Heart right ventricle (tissue), 16 donors: Measurements from ENCODE around the gene PTPRN2. TPM values are rescaled to one million over a fixed set of nuclear protein-coding genes. Genes with fewer than 3 reads are reported as not detected.
"Not testable (repeated sequence)": the region's sequence is repeated elsewhere in the genome, so short reads cannot be mapped to it uniquely, and the experiment has no call there.

Experiments
- ATAC-seq, 8 donors: fragments of 200-7000 bp; cut with Tn5 transposase; one replicate each; pipeline ENCODE4 v1.9.1; 2020; ENCODE audit warnings: mild to moderate bottlenecking in 8 of 8, moderate library complexity in 8 of 8, moderate number of reproducible peaks in 1 of 8
- DNase-seq, 2 donors: peaks; one replicate each; pipeline ENCODE4 v3.0.0-alpha.2; 2020
- H3K27ac ChIP-seq, 10 donors: fragments of 200-600 bp; sonication (generic) in 2 of 10; one replicate each; pipeline versions ENCODE4 v1.5.0 to v1.8.0; 2020 to 2022; ENCODE audit warnings: mild to moderate bottlenecking in 3 of 10
- H3K27me3 ChIP-seq, 7 donors: fragments of 200-600 bp; one replicate each; pipeline ENCODE4 v1.8.0; 2021 to 2022; ENCODE audit warnings: mild to moderate bottlenecking in 2 of 7
- H3K36me3 ChIP-seq, 9 donors: fragments of 200-600 bp; sonication (generic) in 1 of 9; one replicate each; pipeline versions ENCODE4 v1.5.0 to v1.8.0; 2020 to 2022; ENCODE audit warnings: mild to moderate bottlenecking in 2 of 9
- H3K4me1 ChIP-seq, 9 donors: fragments of 200-600 bp; sonication (generic) in 1 of 9; one replicate each; pipeline versions ENCODE4 v1.5.0 to v1.8.0; 2020 to 2022; ENCODE audit warnings: mild to moderate bottlenecking in 4 of 9
- H3K4me3 ChIP-seq, 10 donors: fragments of 200-600 bp; sonication (generic) in 2 of 10; one replicate each; pipeline versions ENCODE4 v1.5.0 to v1.8.0; 2020 to 2022; ENCODE audit warnings: mild to moderate bottlenecking in 7 of 10, moderate library complexity in 2 of 10
- H3K9me3 ChIP-seq, 11 donors: fragments of 200-600 bp in 10 of 11; sonication (generic) in 2 of 11; one replicate each; pipeline versions ENCODE4 v1.5.0 to v1.8.0; 2013 to 2022; ENCODE audit warnings: mild to moderate bottlenecking in 2 of 11, control low read depth in 1 of 11, moderate library complexity in 1 of 11
- WGBS, 2 donors: extraction: QIAGEN DNeasy Blood & Tissue Kit; methylation state at CpG; one replicate each; pipeline ENCODE4 v1.1.7; 2013; ENCODE audit warnings: inconsistent platforms in 1 of 2; 5-methylcytosine and 5-hydroxymethylcytosine counted together
- intact Hi-C, 10 donors: fragments of 100-400 bp; cut with DNase I; formaldehyde crosslinking; loops; one replicate each; pipeline versions ENCODE4 v1.11.1 to v1.14.2; 2022
- polyA plus RNA-seq, 2 donors: library from polyadenylated mRNA; stranded (reverse); fragments of 200-250 nt; gene quantifications; one replicate each; pipeline ENCODE4 v1.2.3, GENCODE V29; 2013
- total RNA-seq, 10 donors: library from RNA; stranded (reverse); fragmentation: NEBNext Ultra II Directional in 3 of 10; extraction: Animal tissue kit (Norgen Biotek cat#: 25700) in 3 of 10; gene quantifications; one replicate each; pipeline versions ENCODE4 v1.2.1 to v1.2.4, GENCODE V29; 2021 to 2023
- TF ChIP-seq, protein P1 (sequence below), 9 donors: fragments of 200-600 bp; sonication (generic) in 2 of 9; IDR thresholded peaks; one replicate each; pipeline versions ENCODE4 v1.5.0 to v1.8.0; 2021 to 2022; ENCODE audit warnings: antibody characterized with exemption in 9 of 9, mild to moderate bottlenecking in 5 of 9, moderate library complexity in 1 of 9
- donor health status: Arrhythmogenic right ventricular cardiomyopathy.
- donor health status: ischemic (EF 13 %, LVEDD 7.1; RV severe dilation, severe dysfunction).
- donor health status: healthy with polysubstance abuse.
- donor health status: DM: no; HTN: yes; CAD: no.
- donor health status: DM: no; HTN: no; CAD: no.
- donor health status: ischemic (EF 25% LVEDD 6.9; RV normal size, moderate dysfunction).
- donor health status: ischemic (EF 25% LVEDD 5.7; RV mildly dilated, moderate dysfunction).
- donor health status: healthy.
- donor health status: DM: yes; HTN: yes; CAD: no.
- donor health status: Ischemic cardiomyopathy.
- donor health status: ischemic (EF 35%, LVEDD 5.7; RV mildly dilated, moderate dysfunction).
- donor health status: nonischemic (EF 11% LVEDD 7.7; RV severe dilation, severe dysfunction).
- donor health status: DM: yes; HTN: yes; CAD: no.
- donor health status: PGD.
- donor health status: ischemic (EF 29% LVEDD 5.4; RV normal size, mild dysfunction).
- donor health status: nonischemic (EF 23%, LVEDD 6.1; RV moderate dilation, normal function).

PTPRN2 gene
- total and polyA plus RNA-seq, 12 donors = 0.82 to 1.8 (median 1.3) TPM

GRCh38 chr7:157565981-157566630 is 1021.5 kb downstream of the PTPRN2 start:
- H3K4me3 ChIP-seq = no peak overlapping the region
- no peak overlapping the region for H3K27ac ChIP-seq
- H3K27me3 ChIP-seq = peaks cover 0 to 4% (median 0%) of the 10 kb centered on the region in 7 donors
- H3K36me3 ChIP-seq = no peaks in the 10 kb centered on the region
- peaks cover 0 to 22% (median 13%) of the 10 kb centered on the region in 9 donors for H3K4me1 ChIP-seq
- TF ChIP-seq, protein P1, sequence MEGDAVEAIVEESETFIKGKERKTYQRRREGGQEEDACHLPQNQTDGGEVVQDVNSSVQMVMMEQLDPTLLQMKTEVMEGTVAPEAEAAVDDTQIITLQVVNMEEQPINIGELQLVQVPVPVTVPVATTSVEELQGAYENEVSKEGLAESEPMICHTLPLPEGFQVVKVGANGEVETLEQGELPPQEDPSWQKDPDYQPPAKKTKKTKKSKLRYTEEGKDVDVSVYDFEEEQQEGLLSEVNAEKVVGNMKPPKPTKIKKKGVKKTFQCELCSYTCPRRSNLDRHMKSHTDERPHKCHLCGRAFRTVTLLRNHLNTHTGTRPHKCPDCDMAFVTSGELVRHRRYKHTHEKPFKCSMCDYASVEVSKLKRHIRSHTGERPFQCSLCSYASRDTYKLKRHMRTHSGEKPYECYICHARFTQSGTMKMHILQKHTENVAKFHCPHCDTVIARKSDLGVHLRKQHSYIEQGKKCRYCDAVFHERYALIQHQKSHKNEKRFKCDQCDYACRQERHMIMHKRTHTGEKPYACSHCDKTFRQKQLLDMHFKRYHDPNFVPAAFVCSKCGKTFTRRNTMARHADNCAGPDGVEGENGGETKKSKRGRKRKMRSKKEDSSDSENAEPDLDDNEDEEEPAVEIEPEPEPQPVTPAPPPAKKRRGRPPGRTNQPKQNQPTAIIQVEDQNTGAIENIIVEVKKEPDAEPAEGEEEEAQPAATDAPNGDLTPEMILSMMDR (IDR thresholded peaks at IDR 0.05) = no peak
- intact Hi-C loops = no loop called here
- no peak for ATAC-seq
- no peaks in the 10 kb centered on the region for H3K9me3 ChIP-seq
- no peak for DNase-seq
- 86 to 87% methylated on average over 15 of the region's 15 CpGs for WGBS, 2 donors

DNA sequence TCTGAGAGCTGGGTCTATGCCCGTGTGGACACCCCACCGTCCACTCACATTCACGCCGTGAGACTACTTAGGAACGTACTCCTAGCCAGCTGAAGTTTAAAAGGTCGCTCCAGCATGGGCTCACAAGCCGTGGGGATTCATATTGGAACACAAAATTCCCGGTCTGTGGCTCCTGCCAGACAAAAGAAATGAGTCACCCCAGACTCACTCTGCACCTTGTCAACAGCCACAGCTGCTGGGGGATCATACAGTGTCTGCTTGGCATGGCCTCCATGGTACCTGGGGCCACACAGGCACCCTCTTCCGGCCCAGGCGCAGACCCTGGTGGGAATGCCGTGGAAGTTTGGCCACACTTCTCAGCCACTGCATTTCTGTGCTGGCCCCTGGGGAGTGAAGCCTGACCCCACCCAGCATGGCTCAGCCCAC is 1022.4 kb downstream of the PTPRN2 start:
- ATAC-seq (no peak), DNase-seq (no peak)
- Histone ChIP-seq H3K36me3 (no peaks in the 10 kb centered on the region), H3K9me3 (no peaks in the 10 kb centered on the region), H3K4me1 (peaks cover 0 to 22% (median 13%) of the 10 kb centered on the region in 9 donors), H3K4me3 (no peak overlapping the region), H3K27me3 (peaks cover 0 to 4% (median 0%) of the 10 kb centered on the region in 7 donors), H3K27ac (no peak overlapping the region)
- intact Hi-C loops = no loop called here
- WGBS, 2 donors = 89 to 93% methylated on average over 11 of the region's 11 CpGs
- TF ChIP-seq, protein P1 (IDR thresholded peaks at IDR 0.05) = no peak

- TF ChIP-seq, protein P1 (IDR thresholded peaks at IDR 0.05) = no peak
- H3K4me3 ChIP-seq = no peak overlapping the region
- ATAC-seq (no peak), DNase-seq (no peak)
- no peaks in the 10 kb centered on the region for H3K36me3 ChIP-seq
- 97% methylated on average over 18 of the region's 18 CpGs for WGBS, 2 donors
- intact Hi-C loops = no loop called here
- no peak overlapping the region for H3K27ac ChIP-seq
- peaks cover 0 to 4% (median 0%) of the 10 kb centered on the region in 7 donors for H3K27me3 ChIP-seq
- H3K4me1 ChIP-seq = peaks cover 0 to 22% (median 13%) of the 10 kb centered on the region in 9 donors
- H3K9me3 ChIP-seq = no peaks in the 10 kb centered on the region
Measured at GRCh38 chr7:157564517-157565177, 1023.0 kb downstream of the PTPRN2 start.

GRCh38 chr7:157563467-157564135 is 1024.0 kb downstream of the PTPRN2 start:
- H3K9me3 ChIP-seq, H3K27ac ChIP-seq, H3K36me3 ChIP-seq, intact Hi-C loops, H3K4me3 ChIP-seq, DNase-seq, H3K27me3 ChIP-seq, ATAC-seq: not testable (repeated sequence)
- 88 to 92% methylated on average over 20 of the region's 20 CpGs for WGBS, 2 donors
- peaks cover 0 to 13% (median 8%) of the 10 kb centered on the region in 9 donors for H3K4me1 ChIP-seq

- H3K4me3 ChIP-seq, intact Hi-C loops, ATAC-seq, DNase-seq, H3K9me3 ChIP-seq, H3K27ac ChIP-seq, H3K27me3 ChIP-seq, H3K4me1 ChIP-seq: not testable (repeated sequence)
- 95 to 96% methylated on average over 42 to 43 of the region's 44 CpGs for WGBS, 2 donors
- peaks cover 0 to 10% (median 0%) of the 10 kb centered on the region in 9 donors for H3K36me3 ChIP-seq
Measured at GRCh38 chr7:157562522-157563398, 1024.9 kb downstream of the PTPRN2 start.
